H9 (cell line): Measurements from ENCODE around the gene KLHDC10. TPM values are rescaled to one million over a fixed set of nuclear protein-coding genes. Genes with fewer than 3 reads are reported as not detected.

Experiments used
- DNase-seq: peaks from one replicate; pipeline ENCODE4 v3.0.0-alpha.2; 2017
- H2AFZ ChIP-seq: one replicate; pipeline ENCODE4 v1.6.1; 2013; ENCODE audit warnings: mild to moderate bottlenecking, low read length, control low read depth, moderate library complexity
- H2AK5ac ChIP-seq: 2 replicates; pipeline ENCODE4 v1.6.1; 2013; ENCODE audit warnings: low read length, control low read depth, mixed read lengths; ENCODE audit not compliant: insufficient read length
- H2BK120ac ChIP-seq: one replicate; pipeline ENCODE4 v1.6.1; 2013; ENCODE audit warnings: low read depth, mild to moderate bottlenecking, low read length, control low read depth, inconsistent platforms; ENCODE audit not compliant: poor library complexity, severe bottlenecking
- H2BK12ac ChIP-seq: 2 replicates; pipeline ENCODE4 v1.6.1; 2013; ENCODE audit warnings: low read length, control low read depth, mixed read lengths, low read depth; ENCODE audit not compliant: insufficient read length
- H2BK15ac ChIP-seq: 2 replicates; pipeline ENCODE4 v1.6.1; 2013; ENCODE audit warnings: low read depth, low read length, control low read depth
- H2BK20ac ChIP-seq: one replicate; pipeline ENCODE4 v1.6.1; 2013; ENCODE audit warnings: low read depth, mild to moderate bottlenecking, low read length, control low read depth, inconsistent platforms; ENCODE audit not compliant: poor library complexity, severe bottlenecking
- H2BK5ac ChIP-seq: 2 replicates; pipeline ENCODE4 v1.6.1; 2013; ENCODE audit warnings: low read length, control low read depth, mixed read lengths; ENCODE audit not compliant: insufficient read length
- H3K14ac ChIP-seq: 2 replicates; pipeline ENCODE4 v1.6.1; 2013; ENCODE audit warnings: low read length, control low read depth; ENCODE audit not compliant: insufficient read depth
- H3K18ac ChIP-seq: 2 replicates; pipeline ENCODE4 v1.6.1; 2013; ENCODE audit warnings: low read depth, mild to moderate bottlenecking, mixed read lengths, low read length, control low read depth; ENCODE audit not compliant: insufficient read length
- H3K23ac ChIP-seq: 2 replicates; pipeline ENCODE4 v1.6.1; 2013; ENCODE audit warnings: low read length, control low read depth, mixed read lengths, low read depth; ENCODE audit not compliant: insufficient read length
- H3K23me2 ChIP-seq: 2 replicates; pipeline ENCODE4 v1.6.1; 2013; ENCODE audit warnings: low read depth, mild to moderate bottlenecking, mixed read lengths, low read length, control low read depth; ENCODE audit not compliant: insufficient read length, poor library complexity, severe bottlenecking
- H3K27ac ChIP-seq: 2 replicates; pipeline ENCODE4 v1.5.1; 2013; ENCODE audit warnings: low read length, control low read depth, mixed read lengths, low read depth; ENCODE audit not compliant: insufficient read length
- H3K27me3 ChIP-seq: 2 replicates; pipeline ENCODE4 v1.6.1; 2013; ENCODE audit warnings: low read length, control low read depth, inconsistent platforms; ENCODE audit not compliant: insufficient read depth
- H3K4ac ChIP-seq: 2 replicates; pipeline ENCODE4 v1.6.1; 2013; ENCODE audit warnings: low read depth, mild to moderate bottlenecking, control low read depth, inconsistent platforms, low read length, moderate library complexity
- H3K4me1 ChIP-seq: 2 replicates; pipeline ENCODE4 v1.6.1; 2013; ENCODE audit warnings: low read length, control low read depth, inconsistent platforms; ENCODE audit not compliant: insufficient read depth
- H3K4me2 ChIP-seq: 2 replicates; pipeline ENCODE4 v1.6.1; 2013; ENCODE audit warnings: low read length, control low read depth, mixed read lengths; ENCODE audit not compliant: insufficient read length, insufficient read depth
- H3K56ac ChIP-seq: 2 replicates; pipeline ENCODE4 v1.6.1; 2013; ENCODE audit warnings: low read depth, mild to moderate bottlenecking, mixed read lengths, low read length, control low read depth; ENCODE audit not compliant: insufficient read length
- H3K79me1 ChIP-seq: 2 replicates; pipeline ENCODE4 v1.6.1; 2013; ENCODE audit warnings: low read depth, mild to moderate bottlenecking, moderate library complexity, low read length, control low read depth, inconsistent platforms; ENCODE audit not compliant: insufficient read depth, poor library complexity, severe bottlenecking
- H3K79me2 ChIP-seq: 2 replicates; pipeline ENCODE4 v1.6.1; 2013; ENCODE audit warnings: low read length, control low read depth, inconsistent platforms; ENCODE audit not compliant: insufficient read depth
- H3K9ac ChIP-seq: 2 replicates; pipeline ENCODE4 v1.6.1; 2013; ENCODE audit warnings: low read length, control low read depth, mixed read lengths; ENCODE audit not compliant: insufficient read length; ENCODE audit errors: extremely low read depth
- H3K9me3 ChIP-seq: one replicate; pipeline ENCODE4 v1.6.1; 2013; ENCODE audit warnings: low read depth, low read length, inconsistent platforms; ENCODE audit not compliant: control insufficient read depth
- H3T11ph ChIP-seq: one replicate; pipeline ENCODE4 v1.6.1; 2013; ENCODE audit warnings: mild to moderate bottlenecking, low read length, control low read depth, inconsistent platforms
- H4K20me1 ChIP-seq: one replicate; pipeline ENCODE4 v1.6.1; 2013; ENCODE audit not compliant: control insufficient read depth, insufficient read length, insufficient read depth
- H4K5ac ChIP-seq: 2 replicates; pipeline ENCODE4 v1.6.1; 2013; ENCODE audit warnings: low read depth, mild to moderate bottlenecking, mixed read lengths, low read length, control low read depth; ENCODE audit not compliant: insufficient read length
- H4K8ac ChIP-seq: replicated peaks from 2 replicates; pipeline ENCODE4 v1.6.1; 2013; ENCODE audit warnings: low read length, control low read depth, mixed read lengths, low read depth; ENCODE audit not compliant: insufficient read length
- H4K91ac ChIP-seq: 2 replicates; pipeline ENCODE4 v1.6.1; 2013; ENCODE audit warnings: low read depth, mild to moderate bottlenecking, moderate library complexity, mixed read lengths, low read length, control low read depth; ENCODE audit not compliant: insufficient read length
- H3K27ac Mint-ChIP-seq, 3 experiments: 2 replicates in 2 of 3; 3 replicates in 1 of 3; pipeline ENCODE4 v1.8.0; 2020 to 2021; ENCODE audit warnings: mixed read lengths in 3 of 3, mild to moderate bottlenecking in 1 of 3, moderate library complexity in 1 of 3
- H3K27me3 Mint-ChIP-seq: 2 replicates; pipeline ENCODE4 v1.8.0; 2021; ENCODE audit warnings: low read depth, mild to moderate bottlenecking, moderate library complexity, mixed read lengths
- H3K36me3 Mint-ChIP-seq, 3 experiments: 2 replicates in 2 of 3; 3 replicates in 1 of 3; pipeline ENCODE4 v1.8.0; 2020 to 2021; ENCODE audit warnings: low read depth in 3 of 3, mixed read lengths in 3 of 3; ENCODE audit not compliant: insufficient read depth in 1 of 3
- H3K4me1 Mint-ChIP-seq, 2 experiments: 2 replicates each; pipeline ENCODE4 v1.8.0; 2020; ENCODE audit warnings: mixed read lengths in 2 of 2
- H3K4me3 Mint-ChIP-seq, 2 experiments: 2 replicates in 1 of 2; 3 replicates in 1 of 2; pipeline ENCODE4 v1.8.0; 2020 to 2021; ENCODE audit warnings: mild to moderate bottlenecking in 2 of 2, mixed read lengths in 2 of 2, moderate library complexity in 1 of 2
- H3K9me3 Mint-ChIP-seq, 2 experiments: 2 replicates in 1 of 2; 3 replicates in 1 of 2; pipeline ENCODE4 v1.8.0; 2020; ENCODE audit warnings: mild to moderate bottlenecking in 2 of 2, mixed read lengths in 2 of 2, moderate library complexity in 1 of 2
- whole genome bisulfite sequencing: extraction: QIAGEN DNeasy Blood & Tissue Kit; methylation state at CpG from one replicate; pipeline ENCODE4 v1.1.7; 2013; ENCODE audit warnings: missing lambda C conversion rate, low lambda C conversion rate, mixed read lengths; ENCODE audit not compliant: insufficient read length; ENCODE audit errors: extremely low coverage; 5-methylcytosine and 5-hydroxymethylcytosine counted together
- total RNA-seq: library from RNA; stranded (reverse); gene quantifications from 2 replicates; pipeline ENCODE4 v1.2.1, GENCODE V29; 2021
- TF ChIP-seq, protein P1 (sequence below): fragments of 200-600 bp; sonication (generic); conservative IDR thresholded peaks from 3 replicates; pipeline ENCODE4 v1.8.0; 2021; ENCODE audit warnings: antibody characterized with exemption, mild to moderate bottlenecking

Gene KLHDC10
- total RNA-seq, 1 experiment from 2014 or later, result 17.3 TPM

- Mint-ChIP-seq H3K27me3 (no peaks in the 10 kb centered on the region), H3K27ac (no peak overlapping the region)
- no CpG with 5 or more reads among the region's 4 CpGs for WGBS
These were observed 20.6 kb downstream of the KLHDC10 start for GRCh38 chr7:130090745-130091532.

More at GRCh38 chr7:130090745-130091532, 20.6 kb downstream of the KLHDC10 start:
- no peak overlapping the region for H3K4me3 Mint-ChIP-seq
- Histone ChIP-seq H3K18ac (no peak overlapping the region), H2BK120ac (no peak overlapping the region), H2BK12ac (no peak overlapping the region), H3T11ph (no peak overlapping the region), H3K4me1 (no peaks in the 10 kb centered on the region), H2BK15ac (no peak overlapping the region), H3K27me3 (no peaks in the 10 kb centered on the region), H3K23me2 (no peaks in the 10 kb centered on the region), H2AK5ac (no peak overlapping the region), H2BK5ac (no peak overlapping the region), H3K56ac (no peak overlapping the region), H3K27ac (no peak overlapping the region), H4K8ac (no peak overlapping the region), H3K9ac (no peak overlapping the region), H3K23ac (no peak overlapping the region), H4K5ac (no peak overlapping the region), H3K4me2 (no peak overlapping the region), H2AFZ (no peak overlapping the region), H3K14ac (no peak overlapping the region), H3K79me2 (no peaks in the 10 kb centered on the region), H3K9me3 (no peaks in the 10 kb centered on the region), H4K91ac (no peak overlapping the region), H3K79me1 (no peaks in the 10 kb centered on the region), H2BK20ac (no peak overlapping the region), H3K4ac (no peak overlapping the region), H4K20me1 (no peaks in the 10 kb centered on the region)
- no peak for DNase-seq
- no peaks in the 10 kb centered on the region for H3K4me1 Mint-ChIP-seq
- H3K36me3 Mint-ChIP-seq, result no peaks in the 10 kb centered on the region
- no peaks in the 10 kb centered on the region for H3K9me3 Mint-ChIP-seq
- TF ChIP-seq, protein P1, sequence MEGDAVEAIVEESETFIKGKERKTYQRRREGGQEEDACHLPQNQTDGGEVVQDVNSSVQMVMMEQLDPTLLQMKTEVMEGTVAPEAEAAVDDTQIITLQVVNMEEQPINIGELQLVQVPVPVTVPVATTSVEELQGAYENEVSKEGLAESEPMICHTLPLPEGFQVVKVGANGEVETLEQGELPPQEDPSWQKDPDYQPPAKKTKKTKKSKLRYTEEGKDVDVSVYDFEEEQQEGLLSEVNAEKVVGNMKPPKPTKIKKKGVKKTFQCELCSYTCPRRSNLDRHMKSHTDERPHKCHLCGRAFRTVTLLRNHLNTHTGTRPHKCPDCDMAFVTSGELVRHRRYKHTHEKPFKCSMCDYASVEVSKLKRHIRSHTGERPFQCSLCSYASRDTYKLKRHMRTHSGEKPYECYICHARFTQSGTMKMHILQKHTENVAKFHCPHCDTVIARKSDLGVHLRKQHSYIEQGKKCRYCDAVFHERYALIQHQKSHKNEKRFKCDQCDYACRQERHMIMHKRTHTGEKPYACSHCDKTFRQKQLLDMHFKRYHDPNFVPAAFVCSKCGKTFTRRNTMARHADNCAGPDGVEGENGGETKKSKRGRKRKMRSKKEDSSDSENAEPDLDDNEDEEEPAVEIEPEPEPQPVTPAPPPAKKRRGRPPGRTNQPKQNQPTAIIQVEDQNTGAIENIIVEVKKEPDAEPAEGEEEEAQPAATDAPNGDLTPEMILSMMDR, result no peak
